HepG2 (cell line): ENCODE results near the gene BEST2. TPM values are rescaled to one million over a fixed set of nuclear protein-coding genes. Genes with fewer than 3 reads are reported as not detected.
A peak's percentile ranks its signal among the peaks of the same experiment; 100 is the strongest.

Experiments used
- CCDC6 ChIP-seq: sonication (generic); formaldehyde crosslinking; IDR thresholded peaks from 2 replicates; pipeline ENCODE4 v1.8.1; 2022; ENCODE audit warnings: mild to moderate bottlenecking, missing genetic modification reagents, moderate library complexity
- ETV5 ChIP-seq: IDR thresholded peaks from 2 replicates; pipeline ENCODE4 v1.6.1; 2018; ENCODE audit warnings: missing biosample characterization, missing genetic modification reagents, inconsistent platforms, borderline replicate concordance
- ETV6 ChIP-seq: sonication (generic); formaldehyde crosslinking; conservative IDR thresholded peaks from 2 replicates; pipeline ENCODE4 v1.4.0; 2020; ENCODE audit warnings: missing genetic modification reagents
- HNRNPL ChIP-seq: fragments of 200-400 bp; formaldehyde crosslinking; IDR thresholded peaks from 2 replicates; pipeline ENCODE4 v1.6.1; 2017; ENCODE audit warnings: mild to moderate bottlenecking, low read depth, low read length
- HOXA9 ChIP-seq: sonication (generic); formaldehyde crosslinking; IDR thresholded peaks from 2 replicates; pipeline ENCODE4 v1.8.1; 2022; ENCODE audit warnings: missing genetic modification reagents, mild to moderate bottlenecking, moderate library complexity, borderline replicate concordance
- HOXD1 ChIP-seq: sonication (generic); formaldehyde crosslinking; IDR thresholded peaks from 2 replicates; pipeline ENCODE4 v1.5.0; 2020; ENCODE audit warnings: missing genetic modification reagents
- KLF11 ChIP-seq: IDR thresholded peaks from 2 replicates; pipeline ENCODE4 v1.6.1; 2016; ENCODE audit warnings: missing compliant biosample characterization
- MZF1 ChIP-seq: sonication (generic); formaldehyde crosslinking; IDR thresholded peaks from 2 replicates; pipeline ENCODE4 v1.8.1; 2023; ENCODE audit warnings: mild to moderate bottlenecking, missing genetic modification reagents, borderline replicate concordance
- NR3C1 ChIP-seq: sonication (generic); formaldehyde crosslinking; IDR thresholded peaks from 2 replicates; pipeline ENCODE4 v1.4.0; 2020; ENCODE audit warnings: missing genetic modification reagents
- NRL ChIP-seq: sonication (generic); formaldehyde crosslinking; IDR thresholded peaks from 2 replicates; pipeline ENCODE4 v1.5.0; 2020; ENCODE audit warnings: missing genetic modification reagents, mild to moderate bottlenecking, moderate library complexity, borderline replicate concordance
- PLRG1 ChIP-seq: fragments of 450-650 bp; conservative IDR thresholded peaks from 2 replicates; pipeline ENCODE4 v1.6.1; 2016
- SP1 ChIP-seq, 2 experiments: fragments of 450-650 bp in 1 of 2; sonication (generic) in 1 of 2; formaldehyde crosslinking in 1 of 2; IDR thresholded peaks; 2 replicates each; pipeline versions ENCODE4 v1.4.0 to v1.6.1; 2016 to 2020; ENCODE audit warnings: missing genetic modification reagents in 1 of 2
- TAF1 ChIP-seq: sonication (generic); formaldehyde crosslinking; IDR thresholded peaks from 2 replicates; pipeline ENCODE4 v1.4.0; 2020; ENCODE audit warnings: missing genetic modification reagents
- XRCC5 ChIP-seq: fragments of 200-400 bp; formaldehyde crosslinking; optimal IDR thresholded peaks from 2 replicates; pipeline ENCODE3; 2017; ENCODE audit warnings: mild to moderate bottlenecking, low read length
- ZNF343 ChIP-seq: sonication (generic); formaldehyde crosslinking; IDR thresholded peaks from 2 replicates; pipeline ENCODE4 v1.4.0; 2020; ENCODE audit warnings: mild to moderate bottlenecking, missing genetic modification reagents
- ZNF619 ChIP-seq: sonication (generic); formaldehyde crosslinking; IDR thresholded peaks from 2 replicates; pipeline ENCODE4 v1.4.0; 2020; ENCODE audit warnings: mild to moderate bottlenecking, missing genetic modification reagents
- ZNF7 ChIP-seq: IDR thresholded peaks from 2 replicates; pipeline ENCODE4 v1.6.1; 2016; ENCODE audit warnings: missing biosample characterization, missing genetic modification reagents
- ZNF775 ChIP-seq: sonication (generic); formaldehyde crosslinking; IDR thresholded peaks from 2 replicates; pipeline ENCODE4 v1.4.0; 2020; ENCODE audit warnings: missing genetic modification reagents, mild to moderate bottlenecking, moderate library complexity, borderline replicate concordance
- ZNF780A ChIP-seq: sonication (generic); formaldehyde crosslinking; IDR thresholded peaks from 2 replicates; pipeline ENCODE4 v1.8.0; 2022; ENCODE audit warnings: mild to moderate bottlenecking, missing genetic modification reagents, moderate library complexity
- ZNF792 ChIP-seq: IDR thresholded peaks from 2 replicates; pipeline ENCODE4 v1.6.1; 2016
- polyA plus RNA-seq, 8 experiments: library from polyadenylated mRNA; depleted of rRNA in 3 of 8; stranded (reverse) in 7 of 8; unstranded in 1 of 8; fragments of >200 nt; fragmentation: Illumina TruSeq in 4 of 8; extraction: Trizol in 4 of 8; gene quantifications; 2 replicates each; pipeline versions ENCODE4 v1.2.1 to v1.2.3, GENCODE V29; 2011 to 2016; ENCODE audit warnings: low read depth in 4 of 8, missing spikeins in 1 of 8, mixed read lengths in 1 of 8; ENCODE audit not compliant: insufficient read depth in 1 of 8
- total RNA-seq, 5 experiments: library from RNA; depleted of rRNA; stranded (reverse); fragments of >200 nt; fragmentation: Illumina TruSeq; extraction: Trizol; gene quantifications; 2 replicates each; pipeline ENCODE4 v1.2.3, GENCODE V29; 2016; ENCODE audit warnings: low read depth in 1 of 5
- TF ChIP-seq, protein P1 (sequence below), 2 experiments: IDR thresholded peaks; 2 replicates each; pipeline ENCODE4 v1.6.1; 2011 to 2012; ENCODE audit warnings: low read length in 2 of 2, borderline replicate concordance in 1 of 2, low read depth in 1 of 2, mild to moderate bottlenecking in 1 of 2, moderate library complexity in 1 of 2
- TF ChIP-seq, protein P2 (sequence below): IDR thresholded peaks from 2 replicates; pipeline ENCODE4 v1.6.1; 2012; ENCODE audit warnings: inconsistent platforms
- TF ChIP-seq, protein P3 (sequence below): sonication (generic); formaldehyde crosslinking; IDR thresholded peaks from 2 replicates; pipeline ENCODE4 v1.4.0; 2020; ENCODE audit warnings: mild to moderate bottlenecking, missing genetic modification reagents
- TF ChIP-seq, protein P4 (sequence below): sonication (generic); formaldehyde crosslinking; IDR thresholded peaks from 2 replicates; pipeline ENCODE4 v1.8.1; 2022; ENCODE audit warnings: low read depth, mild to moderate bottlenecking, missing genetic modification reagents

Gene BEST2
- total and polyA plus RNA-seq, 2 of the 13 experiments (the other 11 are each of a cell fraction or from before 2014, with no cell fraction given), result not detected

DNA sequence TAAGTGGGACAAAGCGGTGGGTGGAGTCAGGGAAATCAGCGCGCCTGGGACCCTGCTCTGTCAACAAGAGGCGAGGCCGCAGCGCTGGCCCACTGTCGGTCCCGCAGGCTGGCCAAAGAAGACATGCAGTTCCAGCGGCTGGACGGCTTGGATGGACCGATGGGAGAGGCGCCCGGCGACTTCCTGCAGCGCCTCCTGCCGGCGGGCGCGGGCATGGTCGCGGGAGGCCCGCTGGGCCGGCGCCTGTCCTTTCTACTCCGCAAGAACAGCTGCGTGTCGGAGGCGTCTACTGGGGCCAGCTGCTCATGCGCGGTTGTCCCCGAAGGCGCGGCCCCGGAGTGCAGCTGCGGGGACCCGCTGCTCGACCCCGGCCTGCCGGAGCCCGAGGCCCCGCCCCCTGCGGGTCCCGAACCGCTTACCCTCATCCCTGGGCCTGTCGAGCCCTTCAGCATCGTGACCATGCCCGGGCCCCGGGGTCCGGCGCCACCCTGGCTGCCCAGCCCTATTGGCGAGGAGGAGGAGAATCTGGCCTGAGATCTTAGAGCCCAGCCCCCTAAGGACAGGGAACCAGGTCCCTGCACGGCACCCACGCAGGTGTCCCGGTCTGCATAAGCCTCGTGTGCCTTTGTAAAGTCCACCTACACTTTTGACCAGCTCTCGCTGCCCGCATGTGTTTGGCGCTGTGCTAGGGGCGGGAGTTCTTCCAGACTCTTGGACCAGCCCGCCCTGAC is 6.1 kb downstream of the BEST2 start (continued):
- TF ChIP-seq, protein P1, sequence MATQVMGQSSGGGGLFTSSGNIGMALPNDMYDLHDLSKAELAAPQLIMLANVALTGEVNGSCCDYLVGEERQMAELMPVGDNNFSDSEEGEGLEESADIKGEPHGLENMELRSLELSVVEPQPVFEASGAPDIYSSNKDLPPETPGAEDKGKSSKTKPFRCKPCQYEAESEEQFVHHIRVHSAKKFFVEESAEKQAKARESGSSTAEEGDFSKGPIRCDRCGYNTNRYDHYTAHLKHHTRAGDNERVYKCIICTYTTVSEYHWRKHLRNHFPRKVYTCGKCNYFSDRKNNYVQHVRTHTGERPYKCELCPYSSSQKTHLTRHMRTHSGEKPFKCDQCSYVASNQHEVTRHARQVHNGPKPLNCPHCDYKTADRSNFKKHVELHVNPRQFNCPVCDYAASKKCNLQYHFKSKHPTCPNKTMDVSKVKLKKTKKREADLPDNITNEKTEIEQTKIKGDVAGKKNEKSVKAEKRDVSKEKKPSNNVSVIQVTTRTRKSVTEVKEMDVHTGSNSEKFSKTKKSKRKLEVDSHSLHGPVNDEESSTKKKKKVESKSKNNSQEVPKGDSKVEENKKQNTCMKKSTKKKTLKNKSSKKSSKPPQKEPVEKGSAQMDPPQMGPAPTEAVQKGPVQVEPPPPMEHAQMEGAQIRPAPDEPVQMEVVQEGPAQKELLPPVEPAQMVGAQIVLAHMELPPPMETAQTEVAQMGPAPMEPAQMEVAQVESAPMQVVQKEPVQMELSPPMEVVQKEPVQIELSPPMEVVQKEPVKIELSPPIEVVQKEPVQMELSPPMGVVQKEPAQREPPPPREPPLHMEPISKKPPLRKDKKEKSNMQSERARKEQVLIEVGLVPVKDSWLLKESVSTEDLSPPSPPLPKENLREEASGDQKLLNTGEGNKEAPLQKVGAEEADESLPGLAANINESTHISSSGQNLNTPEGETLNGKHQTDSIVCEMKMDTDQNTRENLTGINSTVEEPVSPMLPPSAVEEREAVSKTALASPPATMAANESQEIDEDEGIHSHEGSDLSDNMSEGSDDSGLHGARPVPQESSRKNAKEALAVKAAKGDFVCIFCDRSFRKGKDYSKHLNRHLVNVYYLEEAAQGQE (IDR thresholded peaks at IDR 0.05; ENCODE audit: borderline replicate concordance in 1 of 2, low read depth in 1 of 2, low read length in 2 of 2), result no peak
- TF ChIP-seq, protein P2, sequence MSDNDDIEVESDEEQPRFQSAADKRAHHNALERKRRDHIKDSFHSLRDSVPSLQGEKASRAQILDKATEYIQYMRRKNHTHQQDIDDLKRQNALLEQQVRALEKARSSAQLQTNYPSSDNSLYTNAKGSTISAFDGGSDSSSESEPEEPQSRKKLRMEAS, result peak; percentile 47
- TF ChIP-seq ZNF792 (CRISPR knock-in tag) (0 out of 2 replicates have a peak, but pooled peaks have one; percentile 37), TAF1 (CRISPR knock-in tag) (no peak), SP1 (IDR thresholded peaks at IDR 0.05) (no peak), SP1 (CRISPR knock-in tag; IDR thresholded peaks at IDR 0.05) (0 out of 2 replicates have a peak, but pooled peaks have one; percentile 28), NR3C1 (CRISPR knock-in tag) (no peak), MZF1 (CRISPR knock-in tag) (no peak), XRCC5 (peak; percentile 81), ETV6 (CRISPR knock-in tag) (no peak), ETV5 (CRISPR knock-in tag) (no peak), HOXA9 (CRISPR knock-in tag) (no peak), KLF11 (CRISPR knock-in tag) (no peak), ZNF780A (CRISPR knock-in tag) (no peak), ZNF775 (CRISPR knock-in tag) (no peak), PLRG1 (no peak), ZNF7 (no peak), HOXD1 (CRISPR knock-in tag) (peak; percentile 18; the same call in 1 of the 2 replicates), ZNF619 (CRISPR knock-in tag) (no peak), CCDC6 (CRISPR knock-in tag) (no peak), HNRNPL (no peak), ZNF343 (no peak), NRL (CRISPR knock-in tag) (no peak)
- TF ChIP-seq, protein P3, sequence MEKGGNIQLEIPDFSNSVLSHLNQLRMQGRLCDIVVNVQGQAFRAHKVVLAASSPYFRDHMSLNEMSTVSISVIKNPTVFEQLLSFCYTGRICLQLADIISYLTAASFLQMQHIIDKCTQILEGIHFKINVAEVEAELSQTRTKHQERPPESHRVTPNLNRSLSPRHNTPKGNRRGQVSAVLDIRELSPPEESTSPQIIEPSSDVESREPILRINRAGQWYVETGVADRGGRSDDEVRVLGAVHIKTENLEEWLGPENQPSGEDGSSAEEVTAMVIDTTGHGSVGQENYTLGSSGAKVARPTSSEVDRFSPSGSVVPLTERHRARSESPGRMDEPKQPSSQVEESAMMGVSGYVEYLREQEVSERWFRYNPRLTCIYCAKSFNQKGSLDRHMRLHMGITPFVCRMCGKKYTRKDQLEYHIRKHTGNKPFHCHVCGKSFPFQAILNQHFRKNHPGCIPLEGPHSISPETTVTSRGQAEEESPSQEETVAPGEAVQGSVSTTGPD (CRISPR knock-in tag), result no peak
- TF ChIP-seq, protein P4, sequence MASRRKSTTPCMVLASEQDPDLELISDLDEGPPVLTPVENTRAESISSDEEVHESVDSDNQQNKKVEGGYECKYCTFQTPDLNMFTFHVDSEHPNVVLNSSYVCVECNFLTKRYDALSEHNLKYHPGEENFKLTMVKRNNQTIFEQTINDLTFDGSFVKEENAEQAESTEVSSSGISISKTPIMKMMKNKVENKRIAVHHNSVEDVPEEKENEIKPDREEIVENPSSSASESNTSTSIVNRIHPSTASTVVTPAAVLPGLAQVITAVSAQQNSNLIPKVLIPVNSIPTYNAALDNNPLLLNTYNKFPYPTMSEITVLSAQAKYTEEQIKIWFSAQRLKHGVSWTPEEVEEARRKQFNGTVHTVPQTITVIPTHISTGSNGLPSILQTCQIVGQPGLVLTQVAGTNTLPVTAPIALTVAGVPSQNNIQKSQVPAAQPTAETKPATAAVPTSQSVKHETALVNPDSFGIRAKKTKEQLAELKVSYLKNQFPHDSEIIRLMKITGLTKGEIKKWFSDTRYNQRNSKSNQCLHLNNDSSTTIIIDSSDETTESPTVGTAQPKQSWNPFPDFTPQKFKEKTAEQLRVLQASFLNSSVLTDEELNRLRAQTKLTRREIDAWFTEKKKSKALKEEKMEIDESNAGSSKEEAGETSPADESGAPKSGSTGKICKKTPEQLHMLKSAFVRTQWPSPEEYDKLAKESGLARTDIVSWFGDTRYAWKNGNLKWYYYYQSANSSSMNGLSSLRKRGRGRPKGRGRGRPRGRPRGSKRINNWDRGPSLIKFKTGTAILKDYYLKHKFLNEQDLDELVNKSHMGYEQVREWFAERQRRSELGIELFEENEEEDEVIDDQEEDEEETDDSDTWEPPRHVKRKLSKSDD (CRISPR knock-in tag), result no peak
